PC-9 (cell line): ENCODE measurements around the gene CDKN3. TPM values are rescaled to one million over a fixed set of nuclear protein-coding genes. Genes with fewer than 3 reads are reported as not detected.
"Not testable (repeated sequence)": the region's sequence is repeated elsewhere in the genome, so short reads cannot be mapped to it uniquely, and the experiment has no call there.

ENCODE experiments used
- BruUV-seq: library from RNA; stranded (reverse); fragments of 400-500 nt; replicated peaks from 2 replicates; lab custom pipeline; 2021; lab: Mats Ljungman, UMichigan
- CTCF ChIA-PET: fragments of 300-600 bp; sonication (Branson Sonifier 250); formaldehyde crosslinking; loops from one replicate; lab custom pipeline; 2022; ENCODE audit warnings: antibody characterized with exemption; lab: Charles Lee
- POLR2A ChIA-PET: fragments of 300-600 bp; sonication (Branson Sonifier 250); formaldehyde crosslinking; loops from one replicate; lab custom pipeline; 2022; ENCODE audit warnings: antibody characterized with exemption; ENCODE audit not compliant: unreplicated experiment; lab: Charles Lee
- DNase-seq, 2 experiments: peaks; one replicate each; pipeline versions ENCODE4 v3.0.0 to v3.0.0-alpha.2; 2015 to 2022; ENCODE audit warnings: mixed read lengths in 1 of 2
- H2AFZ ChIP-seq: fragments of 200-600 bp; sonication (generic); 2 replicates; pipeline ENCODE4 v1.8.1; 2017; ENCODE audit warnings: antibody characterized with exemption
- H3F3A ChIP-seq: fragments of 200-600 bp; sonication (generic); 2 replicates; pipeline ENCODE4 v1.8.1; 2017; ENCODE audit warnings: antibody characterized with exemption, mild to moderate bottlenecking, low read depth; ENCODE audit not compliant: insufficient read depth
- H3K27ac ChIP-seq: fragments of 200-600 bp; sonication (generic); 2 replicates; pipeline ENCODE4 v1.6.1; 2016; ENCODE audit warnings: mixed run types
- H3K27me3 ChIP-seq: fragments of 200-600 bp; sonication (generic); 2 replicates; pipeline ENCODE4 v1.6.1; 2016; ENCODE audit warnings: low read depth, mixed run types; ENCODE audit not compliant: insufficient read depth
- H3K36me3 ChIP-seq: fragments of 200-600 bp; sonication (generic); 2 replicates; pipeline ENCODE4 v1.6.1; 2016; ENCODE audit warnings: low read depth, mixed run types
- H3K4me1 ChIP-seq: fragments of 200-600 bp; sonication (generic); replicated peaks from 2 replicates; pipeline ENCODE4 v1.6.1; 2016; ENCODE audit warnings: mixed run types; ENCODE audit not compliant: insufficient read depth
- H3K4me2 ChIP-seq: fragments of 200-600 bp; sonication (generic); 2 replicates; pipeline ENCODE4 v1.6.1; 2017; ENCODE audit warnings: mixed run types
- H3K4me3 ChIP-seq: fragments of 200-600 bp; sonication (generic); 2 replicates; pipeline ENCODE4 v1.6.1; 2016; ENCODE audit warnings: mixed run types
- H3K79me2 ChIP-seq: fragments of 200-600 bp; sonication (generic); 2 replicates; pipeline ENCODE4 v1.6.1; 2017; ENCODE audit warnings: low read depth, mixed run types
- H3K9me2 ChIP-seq: fragments of 200-600 bp; sonication (generic); 2 replicates; pipeline ENCODE4 v1.8.1; 2017; ENCODE audit warnings: mild to moderate bottlenecking; ENCODE audit not compliant: insufficient read depth
- H3K9me3 ChIP-seq: fragments of 200-600 bp; sonication (generic); 2 replicates; pipeline ENCODE4 v1.8.1; 2016; ENCODE audit warnings: low read depth; ENCODE audit not compliant: insufficient read depth
- H4K20me1 ChIP-seq: fragments of 200-600 bp; sonication (generic); 2 replicates; pipeline ENCODE4 v1.8.1; 2017; ENCODE audit not compliant: insufficient read depth
- CTCF ChIP-seq: fragments of 200-600 bp; sonication (generic); conservative IDR thresholded peaks from 2 replicates; pipeline ENCODE4 v1.6.1; 2017; ENCODE audit warnings: mixed run types, antibody characterized with exemption, mild to moderate bottlenecking, moderate library complexity
- EZH2 ChIP-seq: fragments of 200-600 bp; sonication (generic); IDR thresholded peaks from 2 replicates; pipeline ENCODE4 v1.8.0; 2017; ENCODE audit warnings: antibody characterized with exemption, low read depth
- intact Hi-C: fragments of 100-400 bp; cut with micrococcal nuclease; formaldehyde crosslinking; loops from one replicate; pipeline ENCODE4 v1.10.0; 2022; ENCODE audit not compliant: unreplicated experiment
- total RNA-seq: library from RNA; stranded (reverse); gene quantifications from 2 replicates; pipeline ENCODE4 v1.2.3, GENCODE V29; 2021

The CDKN3 gene
- total RNA-seq, 1 experiment from 2014 or later = 105 TPM

- H3F3A ChIP-seq = no peaks in the 10 kb centered on the region
- no TSS peak for BruUV-seq
- peaks cover 40% of the 10 kb centered on the region for H3K79me2 ChIP-seq
- intact Hi-C loops = no loop called here
- peaks cover 22% of the 10 kb centered on the region for H3K4me1 ChIP-seq
- H3K9me3 ChIP-seq = no peaks in the 10 kb centered on the region
- no peak for TF ChIP-seq EZH2
- no peak for TF ChIP-seq CTCF
- peaks cover 13% of the 10 kb centered on the region; the same call in 1 of the 2 replicates for H3K36me3 ChIP-seq
- peak overlapping the region; percentile 86 for H2AFZ ChIP-seq
- POLR2A ChIA-PET = interaction anchor here (0.6 to 0.7 kb wide), 4 partner anchors 129 to 1730 kb away, joined by 4 to 9 read pairs (median 8); no protein-coding TSS in a partner anchor
- no peak for DNase-seq
- H4K20me1 ChIP-seq = no peaks in the 10 kb centered on the region
- CTCF ChIA-PET = interaction anchor here (0.7 kb wide), 1 partner anchor 168 kb away, joined by 4 read pairs; no protein-coding TSS in a partner anchor
- no peak overlapping the region for H3K27ac ChIP-seq
- no peaks in the 10 kb centered on the region for H3K9me2 ChIP-seq
- no peaks in the 10 kb centered on the region for H3K27me3 ChIP-seq
- H3K4me2 ChIP-seq = peak overlapping the region; percentile 69
- H3K4me3 ChIP-seq = peak overlapping the region; percentile 96
Measured at GRCh38 chr14:54396183-54396492, 669 bp upstream of the CDKN3 start.

DNA sequence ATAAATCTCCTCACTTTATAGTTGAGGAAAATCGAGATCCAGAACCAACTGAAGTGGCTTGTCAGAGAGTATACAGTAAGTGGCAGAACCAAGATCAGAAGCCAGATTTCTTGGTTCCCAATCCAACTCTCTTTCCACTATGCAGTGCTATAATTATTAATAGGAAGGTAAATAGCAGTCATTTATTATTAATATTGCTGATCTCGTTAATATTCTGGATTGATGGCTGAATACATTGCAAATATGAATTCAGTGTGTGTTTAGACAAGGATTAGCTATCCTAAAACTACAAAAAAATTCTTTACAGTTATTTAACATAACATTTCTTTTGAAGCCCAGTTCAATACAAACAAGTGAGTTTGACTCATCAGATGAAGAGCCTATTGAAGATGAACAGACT, 2.8 kb downstream of the CDKN3 start:
- intact Hi-C loops = no loop called here
- TF ChIP-seq CTCF = no peak

GRCh38 chr14:54403401-54404005, 6.7 kb downstream of the CDKN3 start:
- H3K4me3 ChIP-seq, CTCF ChIA-PET, H2AFZ ChIP-seq, intact Hi-C loops, POLR2A ChIA-PET, H3K9me2 ChIP-seq, H4K20me1 ChIP-seq, BruUV-seq, H3K4me2 ChIP-seq, H3K27ac ChIP-seq, DNase-seq, H3K9me3 ChIP-seq, H3F3A ChIP-seq, H3K27me3 ChIP-seq: not testable (repeated sequence)
- Histone ChIP-seq H3K4me1 (peaks cover 15% of the 10 kb centered on the region), H3K36me3 (peaks cover 27% of the 10 kb centered on the region), H3K79me2 (peaks cover 34% of the 10 kb centered on the region)

More for the DNA sequence above, 2.8 kb downstream of the CDKN3 start:
- ChIA-PET POLR2A (no interaction called here), CTCF (interaction anchor here (0.6 kb wide), 1 partner anchor 52 kb away, joined by 3 read pairs; no protein-coding TSS in a partner anchor)
- no peak overlapping the region for H2AFZ ChIP-seq
- H3K4me2 ChIP-seq = peak overlapping the region; percentile 91; the same call in 1 of the 2 replicates
- no peak for DNase-seq
- no peaks in the 10 kb centered on the region for H3K9me3 ChIP-seq
- no TSS peak for BruUV-seq
- no peak overlapping the region for H3K27ac ChIP-seq
- H3K27me3 ChIP-seq = no peaks in the 10 kb centered on the region
- H3K36me3 ChIP-seq = peaks cover 27% of the 10 kb centered on the region
- H3K79me2 ChIP-seq = peaks cover 45% of the 10 kb centered on the region
- H4K20me1 ChIP-seq = no peaks in the 10 kb centered on the region
- H3K4me3 ChIP-seq = no peak overlapping the region
- no peaks in the 10 kb centered on the region for H3K9me2 ChIP-seq
- H3F3A ChIP-seq = no peaks in the 10 kb centered on the region
- H3K4me1 ChIP-seq = peaks cover 22% of the 10 kb centered on the region
